K562 (cell line): ENCODE results near the gene MSMO1.

Experiments
- CAMTA2 ChIP-seq: fragments of 250-450 bp; sonication (Bioruptor Pico); conservative IDR thresholded peaks from 2 replicates; pipeline ENCODE4 v1.5.1; 2022
- CREB1 ChIP-seq, 2 experiments: sonication (generic) in 1 of 2; formaldehyde crosslinking in 1 of 2; IDR thresholded peaks; 2 replicates each; pipeline versions ENCODE4 v1.6.1 to v1.8.0; 2012 to 2022; ENCODE audit warnings: inconsistent platforms in 1 of 2, mild to moderate bottlenecking in 1 of 2, missing genetic modification reagents in 1 of 2, moderate library complexity in 1 of 2
- FOXK2 ChIP-seq, 2 experiments: fragments of 450-650 bp; IDR thresholded peaks in 1 of 2; conservative IDR thresholded peaks in 1 of 2; 2 replicates each; pipeline ENCODE4 v1.6.1; 2016; ENCODE audit warnings: low read depth in 2 of 2, mild to moderate bottlenecking in 1 of 2
- JUNB ChIP-seq: fragments of 450-650 bp; formaldehyde crosslinking; conservative IDR thresholded peaks from 2 replicates; pipeline ENCODE4 v1.4.0; 2020; ENCODE audit warnings: mild to moderate bottlenecking
- MED1 ChIP-seq: sonication (generic); formaldehyde crosslinking; IDR thresholded peaks from 2 replicates; pipeline ENCODE4 v1.8.1; 2023; ENCODE audit warnings: missing genetic modification reagents, borderline replicate concordance
- POLR2A ChIP-seq: fragments of 450-650 bp; conservative IDR thresholded peaks from 2 replicates; pipeline ENCODE4 v1.6.1; 2016
- RCOR1 ChIP-seq, 2 experiments: IDR thresholded peaks; 2 replicates each; pipeline ENCODE4 v1.6.1; 2012; ENCODE audit warnings: low read depth in 2 of 2, low read length in 2 of 2, borderline replicate concordance in 1 of 2, improper control_type of control experiment in 1 of 2
- RFX5 ChIP-seq: IDR thresholded peaks from 2 replicates; pipeline ENCODE4 v1.6.1; 2011; ENCODE audit warnings: low read depth, mild to moderate bottlenecking, improper control_type of control experiment, low read length
- SMAD2 ChIP-seq: fragments of 150-350 bp; IDR thresholded peaks from 2 replicates; pipeline ENCODE4 v1.6.1; 2014; ENCODE audit warnings: low read depth, mild to moderate bottlenecking, low read length
- SREBF2 ChIP-seq: sonication (generic); formaldehyde crosslinking; IDR thresholded peaks from 2 replicates; pipeline ENCODE4 v1.4.0; 2020; ENCODE audit warnings: mild to moderate bottlenecking, missing genetic modification reagents
- TF ChIP-seq, protein P1 (sequence below): fragments of 450-650 bp; IDR thresholded peaks from 2 replicates; pipeline ENCODE4 v1.6.1; 2016; ENCODE audit warnings: antibody characterized with exemption
- TF ChIP-seq, protein P2 (sequence below), 3 experiments: IDR thresholded peaks in 2 of 3; conservative IDR thresholded peaks in 1 of 3; 2 replicates each; pipeline ENCODE4 v1.5.1; 2011 to 2012; ENCODE audit warnings: low read length in 3 of 3, mild to moderate bottlenecking in 3 of 3, control low read depth in 2 of 3, improper control_type of control experiment in 1 of 3, inconsistent platforms in 1 of 3, low read depth in 1 of 3, mixed read lengths in 1 of 3, moderate library complexity in 1 of 3; ENCODE audit not compliant: insufficient read depth in 2 of 3
- TF ChIP-seq, protein P3 (sequence below): sonication (generic); formaldehyde crosslinking; IDR thresholded peaks from 2 replicates; pipeline ENCODE4 v1.9.0; 2022; ENCODE audit warnings: mild to moderate bottlenecking, missing genetic modification reagents
- TF ChIP-seq, protein P4 (sequence below): sonication (generic); formaldehyde crosslinking; IDR thresholded peaks from 2 replicates; pipeline ENCODE4 v1.5.0; 2020; ENCODE audit warnings: missing genetic modification reagents

DNA sequence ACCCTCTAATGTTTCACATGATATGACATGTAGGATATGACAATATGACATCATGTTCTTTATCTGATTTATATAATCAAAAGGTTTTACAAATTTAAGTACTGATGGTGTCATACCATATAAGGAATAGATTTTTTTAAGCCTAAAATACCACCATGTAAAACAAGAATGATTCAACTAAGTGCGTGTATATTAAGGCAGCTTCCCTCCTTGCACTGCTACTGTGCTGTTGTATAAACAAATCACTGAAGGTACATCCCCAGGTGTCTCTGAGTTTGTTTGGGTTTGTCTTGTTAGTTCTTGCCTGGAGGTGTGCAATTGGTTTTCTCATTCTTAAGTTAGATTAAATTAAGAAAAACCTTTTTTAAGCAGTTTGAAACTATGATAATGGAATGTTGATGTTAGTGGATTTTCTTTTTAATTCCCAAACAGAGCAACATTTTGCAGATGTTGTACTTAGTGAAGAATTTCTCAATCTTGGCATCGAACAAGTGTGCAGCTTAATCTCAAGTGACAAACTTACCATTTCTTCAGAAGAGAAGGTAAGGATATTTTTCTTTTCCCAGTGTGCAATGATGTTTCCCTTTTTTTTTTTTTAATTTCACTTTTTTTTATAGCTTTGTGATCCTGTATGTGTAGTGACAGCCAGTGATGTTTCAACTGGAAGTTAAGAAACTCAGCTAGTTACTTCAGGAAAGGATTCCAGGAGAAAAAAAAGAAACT is 33.4 kb upstream of the MSMO1 start:
- no peak for TF ChIP-seq JUNB
- no peak for TF ChIP-seq MED1 (CRISPR knock-in tag)
- TF ChIP-seq, protein P1, sequence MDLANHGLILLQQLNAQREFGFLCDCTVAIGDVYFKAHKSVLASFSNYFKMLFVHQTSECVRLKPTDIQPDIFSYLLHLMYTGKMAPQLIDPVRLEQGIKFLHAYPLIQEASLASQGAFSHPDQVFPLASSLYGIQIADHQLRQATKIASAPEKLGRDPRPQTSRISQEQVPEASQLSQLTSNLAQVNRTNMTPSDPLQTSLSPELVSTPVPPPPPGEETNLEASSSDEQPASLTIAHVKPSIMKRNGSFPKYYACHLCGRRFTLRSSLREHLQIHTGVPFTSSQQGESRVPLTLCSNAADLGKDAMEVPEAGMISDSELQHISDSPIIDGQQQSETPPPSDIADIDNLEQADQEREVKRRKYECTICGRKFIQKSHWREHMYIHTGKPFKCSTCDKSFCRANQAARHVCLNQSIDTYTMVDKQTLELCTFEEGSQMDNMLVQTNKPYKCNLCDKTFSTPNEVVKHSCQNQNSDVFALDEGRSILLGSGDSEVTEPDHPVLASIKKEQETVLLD, result no peak
- no peak for TF ChIP-seq POLR2A
- TF ChIP-seq CREB1 (IDR thresholded peaks at IDR 0.05), result no peak
- TF ChIP-seq CREB1 (CRISPR knock-in tag; IDR thresholded peaks at IDR 0.05), result no peak
- no peak for TF ChIP-seq CAMTA2 (CRISPR knock-in tag)
- TF ChIP-seq, protein P2, sequence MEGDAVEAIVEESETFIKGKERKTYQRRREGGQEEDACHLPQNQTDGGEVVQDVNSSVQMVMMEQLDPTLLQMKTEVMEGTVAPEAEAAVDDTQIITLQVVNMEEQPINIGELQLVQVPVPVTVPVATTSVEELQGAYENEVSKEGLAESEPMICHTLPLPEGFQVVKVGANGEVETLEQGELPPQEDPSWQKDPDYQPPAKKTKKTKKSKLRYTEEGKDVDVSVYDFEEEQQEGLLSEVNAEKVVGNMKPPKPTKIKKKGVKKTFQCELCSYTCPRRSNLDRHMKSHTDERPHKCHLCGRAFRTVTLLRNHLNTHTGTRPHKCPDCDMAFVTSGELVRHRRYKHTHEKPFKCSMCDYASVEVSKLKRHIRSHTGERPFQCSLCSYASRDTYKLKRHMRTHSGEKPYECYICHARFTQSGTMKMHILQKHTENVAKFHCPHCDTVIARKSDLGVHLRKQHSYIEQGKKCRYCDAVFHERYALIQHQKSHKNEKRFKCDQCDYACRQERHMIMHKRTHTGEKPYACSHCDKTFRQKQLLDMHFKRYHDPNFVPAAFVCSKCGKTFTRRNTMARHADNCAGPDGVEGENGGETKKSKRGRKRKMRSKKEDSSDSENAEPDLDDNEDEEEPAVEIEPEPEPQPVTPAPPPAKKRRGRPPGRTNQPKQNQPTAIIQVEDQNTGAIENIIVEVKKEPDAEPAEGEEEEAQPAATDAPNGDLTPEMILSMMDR (IDR thresholded peaks at IDR 0.05 in 2 of 3, conservative IDR thresholded peaks at IDR 0.05 in 1 of 3; ENCODE audit: insufficient read depth in 2 of 3, low read depth in 1 of 3, low read length in 3 of 3), result no peak
- no peak for TF ChIP-seq RCOR1 (IDR thresholded peaks at IDR 0.05; ENCODE audit: borderline replicate concordance in 1 of 2, low read depth in 2 of 2, low read length in 2 of 2)
- no peak for TF ChIP-seq RFX5
- TF ChIP-seq, protein P3, sequence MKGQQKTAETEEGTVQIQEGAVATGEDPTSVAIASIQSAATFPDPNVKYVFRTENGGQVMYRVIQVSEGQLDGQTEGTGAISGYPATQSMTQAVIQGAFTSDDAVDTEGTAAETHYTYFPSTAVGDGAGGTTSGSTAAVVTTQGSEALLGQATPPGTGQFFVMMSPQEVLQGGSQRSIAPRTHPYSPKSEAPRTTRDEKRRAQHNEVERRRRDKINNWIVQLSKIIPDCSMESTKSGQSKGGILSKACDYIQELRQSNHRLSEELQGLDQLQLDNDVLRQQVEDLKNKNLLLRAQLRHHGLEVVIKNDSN (CRISPR knock-in tag), result no peak
- TF ChIP-seq FOXK2 (conservative IDR thresholded peaks at IDR 0.05 in 1 of 2, IDR thresholded peaks at IDR 0.05 in 1 of 2; ENCODE audit: low read depth in 2 of 2), result no peak
- no peak for TF ChIP-seq SREBF2
- TF ChIP-seq SMAD2, result no peak
- TF ChIP-seq, protein P4, sequence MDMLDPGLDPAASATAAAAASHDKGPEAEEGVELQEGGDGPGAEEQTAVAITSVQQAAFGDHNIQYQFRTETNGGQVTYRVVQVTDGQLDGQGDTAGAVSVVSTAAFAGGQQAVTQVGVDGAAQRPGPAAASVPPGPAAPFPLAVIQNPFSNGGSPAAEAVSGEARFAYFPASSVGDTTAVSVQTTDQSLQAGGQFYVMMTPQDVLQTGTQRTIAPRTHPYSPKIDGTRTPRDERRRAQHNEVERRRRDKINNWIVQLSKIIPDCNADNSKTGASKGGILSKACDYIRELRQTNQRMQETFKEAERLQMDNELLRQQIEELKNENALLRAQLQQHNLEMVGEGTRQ (CRISPR knock-in tag), result no peak
